Suppressor macrophage treated with lipopolysaccharide for 4 hours (primary cell): ENCODE measurements around the gene MRPL21.
"Not testable (repeated sequence)": the region's sequence is repeated elsewhere in the genome, so short reads cannot be mapped to it uniquely, and the experiment has no call there.

Experiments used
- DNase-seq: peaks from one replicate; pipeline ENCODE4 v3.0.0-alpha.2; 2020

MRPL21 gene

DNA sequence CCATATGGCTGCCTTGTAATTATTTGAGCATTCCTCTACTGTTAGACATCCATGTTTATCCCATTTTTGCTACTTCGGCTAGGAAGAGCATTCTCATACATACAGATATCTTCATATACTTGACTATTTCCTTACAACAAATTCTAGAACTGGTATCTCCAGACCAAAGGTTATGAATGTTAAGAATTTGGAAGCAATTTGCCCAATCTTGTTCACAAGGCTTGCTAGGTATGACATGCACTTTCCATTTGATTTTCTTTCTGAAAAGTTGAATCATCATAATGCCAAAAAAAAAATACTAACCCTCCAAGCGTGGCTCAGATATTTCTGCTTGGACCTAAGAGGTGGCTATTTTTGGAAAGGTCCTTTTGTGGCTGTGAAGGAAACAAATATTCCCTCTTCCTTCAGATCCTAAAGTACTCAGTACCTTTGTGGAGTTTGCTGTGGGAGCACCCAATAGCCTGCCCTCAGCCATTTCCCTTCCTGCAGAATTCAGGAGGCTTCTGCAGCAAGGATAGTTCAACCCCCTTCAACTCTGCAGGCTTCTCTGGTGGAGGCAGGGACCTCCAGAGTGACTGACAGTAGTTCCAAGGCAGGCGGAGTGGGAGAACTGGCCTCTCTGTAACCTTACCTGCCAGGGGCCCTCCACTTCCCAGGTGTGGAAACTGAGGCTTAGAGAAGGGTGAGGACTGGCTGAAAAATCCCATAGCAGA, 39.9 kb downstream of the MRPL21 start:
- DNase-seq, result no peak

DNA sequence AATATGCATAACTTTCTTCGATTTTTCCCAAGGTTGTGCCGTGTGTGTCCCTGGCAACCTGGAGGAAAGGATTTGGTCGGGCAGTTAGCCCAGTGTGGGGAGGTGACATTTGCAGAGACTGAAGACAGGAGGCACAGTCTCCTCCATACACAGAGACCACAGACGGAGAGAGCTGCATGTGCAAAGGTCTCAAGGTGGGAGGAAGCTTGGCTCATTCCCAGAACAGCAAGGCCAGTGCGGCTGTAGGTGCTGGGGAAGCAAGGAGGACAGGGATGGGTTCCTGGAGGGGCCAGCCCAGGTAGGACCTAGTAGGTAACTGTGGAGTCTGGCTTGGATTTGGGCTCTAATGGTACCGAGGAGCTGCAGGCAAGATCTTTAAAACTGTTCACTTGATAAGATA, 41.2 kb downstream of the MRPL21 start:
- no peak for DNase-seq

DNA sequence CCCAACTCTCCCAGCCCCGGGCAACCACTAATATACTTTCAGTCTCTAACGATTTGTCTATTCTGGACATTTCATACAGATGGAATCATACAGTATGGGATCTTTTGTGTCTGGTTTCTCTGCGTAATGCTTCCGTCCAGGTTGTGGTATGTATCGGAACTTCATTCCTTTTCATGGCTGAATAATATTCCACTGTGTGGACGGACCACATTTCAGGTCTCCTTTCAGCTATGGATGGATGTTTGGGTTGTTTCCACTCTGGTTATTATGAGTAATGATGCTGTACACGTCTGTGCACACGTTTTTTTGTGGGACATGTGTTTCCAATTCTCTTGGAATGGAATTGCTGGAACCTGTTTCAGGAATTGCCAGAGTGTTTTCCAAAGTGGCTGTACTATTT, 44.5 kb downstream of the MRPL21 start:
- no peak for DNase-seq

DNA sequence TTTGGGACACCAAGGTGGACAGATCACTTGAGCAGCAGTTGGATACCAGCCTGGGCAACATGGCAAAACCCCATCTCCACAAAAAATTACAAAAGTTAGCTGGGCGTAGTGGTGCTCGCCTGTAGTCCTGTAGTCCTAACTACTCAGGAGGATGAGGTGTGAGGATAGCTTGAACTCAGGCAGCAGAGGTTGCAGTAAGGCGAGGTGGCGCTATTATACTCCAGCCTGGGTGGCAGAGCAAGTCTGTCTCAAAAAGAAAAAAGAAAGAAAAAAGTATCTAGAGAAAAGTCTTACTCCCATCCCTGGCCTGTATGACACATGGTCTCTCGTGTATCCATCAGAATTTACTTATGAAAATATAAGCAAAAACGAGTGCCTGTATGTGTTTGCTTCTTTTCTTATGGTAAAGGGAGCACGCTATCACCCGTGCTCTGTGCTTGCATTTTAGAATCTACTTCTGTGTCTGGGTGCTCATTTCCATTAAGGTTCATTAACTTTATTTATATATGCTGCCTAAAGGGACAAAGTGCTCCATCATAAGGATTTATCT, 46.5 kb downstream of the MRPL21 start:
- no peak for DNase-seq

DNA sequence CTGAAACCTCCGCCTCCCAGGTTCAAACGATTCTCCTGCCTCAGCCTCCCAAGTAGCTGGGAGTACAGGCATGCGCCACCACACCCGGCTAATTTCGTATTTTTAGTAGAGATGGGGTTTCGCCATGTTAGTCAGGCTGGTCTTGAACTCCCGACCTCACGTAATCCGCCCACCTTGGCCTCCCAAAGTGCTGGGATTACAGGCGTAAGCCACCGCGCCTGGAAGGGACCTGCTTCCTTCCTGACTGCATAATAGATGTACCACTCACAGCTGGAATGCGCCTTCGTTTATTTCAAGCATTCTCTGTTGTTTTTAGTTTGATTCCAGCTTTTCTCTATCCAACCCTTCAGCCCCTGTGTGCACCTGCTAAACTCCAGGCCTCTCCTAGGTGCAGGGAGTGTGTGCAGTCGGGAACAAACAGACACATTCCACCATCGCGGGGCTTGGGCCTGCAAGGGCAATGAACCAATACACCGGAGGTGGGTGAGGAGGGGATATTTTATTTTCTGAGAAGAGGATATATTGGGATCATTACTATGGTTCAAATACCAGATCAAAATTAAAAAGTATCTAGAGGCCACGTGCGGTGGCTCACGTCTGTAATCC, 47.1 kb downstream of the MRPL21 start:
- not testable (repeated sequence) for DNase-seq

DNA sequence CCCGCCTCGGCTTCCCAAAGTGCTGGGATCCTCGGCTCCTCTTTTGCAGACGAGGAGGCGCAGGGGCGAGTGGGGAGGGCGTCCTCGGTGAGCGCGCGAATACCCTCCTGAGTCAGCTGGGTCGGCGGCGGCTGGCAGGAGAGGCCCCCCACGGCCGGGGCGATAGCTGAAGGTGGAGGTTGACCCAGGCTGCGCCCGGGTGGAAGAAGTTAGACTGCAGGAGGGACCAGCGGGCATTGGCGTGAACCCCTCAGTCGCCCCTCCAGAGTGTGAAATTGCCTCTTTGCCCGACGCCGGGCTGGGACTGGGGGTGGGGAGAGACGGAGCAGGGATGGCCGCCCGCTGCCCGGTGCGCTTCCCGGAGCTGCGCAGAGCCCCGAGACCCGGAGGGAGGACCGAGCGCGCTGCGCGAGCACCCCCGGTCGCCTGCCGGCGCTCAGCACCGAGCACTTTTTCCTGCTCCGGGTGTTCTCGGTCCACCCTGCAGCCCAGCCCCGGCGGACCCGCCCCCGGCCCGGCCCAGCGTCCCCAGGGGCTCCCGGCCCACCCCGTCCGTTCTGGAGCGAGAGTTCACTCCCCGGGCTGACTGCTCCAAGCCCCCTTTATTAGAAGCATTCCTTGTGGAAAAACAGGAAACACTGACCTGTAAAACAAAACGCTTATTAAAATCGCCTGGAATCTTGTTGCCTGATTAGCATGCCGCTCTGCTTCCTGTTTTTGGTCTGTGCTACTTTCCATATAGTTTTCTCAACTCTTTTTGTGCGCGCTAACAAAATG, 48.2 kb downstream of the MRPL21 start:
- peak; percentile 58 for DNase-seq

DNA sequence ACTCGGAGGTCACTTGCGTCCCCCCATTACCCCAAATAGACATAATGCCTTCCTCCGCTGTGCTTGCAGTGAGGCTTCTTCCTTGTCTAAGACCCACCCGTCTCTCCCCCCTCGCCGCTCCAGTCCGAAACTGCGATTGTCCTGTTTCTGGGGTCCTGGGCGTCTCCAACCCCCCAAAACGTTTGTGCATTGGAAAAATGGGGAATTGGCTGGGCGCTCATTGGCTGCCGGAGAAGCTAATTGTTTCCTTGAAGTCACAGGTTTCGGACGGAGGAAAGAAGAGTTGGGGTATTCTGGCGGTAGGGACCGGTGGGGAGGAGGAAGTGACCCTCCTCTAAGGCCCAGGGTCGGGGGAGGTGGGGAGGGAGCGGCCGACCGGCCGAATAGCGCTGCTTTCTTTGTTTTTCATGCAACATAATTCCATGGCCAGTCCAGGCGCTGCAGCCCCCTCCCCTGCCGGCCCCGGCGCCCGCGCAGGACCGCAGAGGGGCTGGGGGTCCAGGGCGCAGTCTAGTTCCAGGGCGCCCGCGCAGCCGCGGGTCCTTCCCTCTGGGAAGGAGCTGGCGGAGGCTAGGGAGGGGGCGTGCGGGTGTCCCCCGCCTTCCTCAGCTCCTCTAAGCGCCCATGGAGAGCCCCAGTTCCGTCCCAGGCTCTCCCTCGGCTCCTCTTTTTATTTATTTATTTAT, 49.2 kb downstream of the MRPL21 start:
- no peak for DNase-seq

DNA sequence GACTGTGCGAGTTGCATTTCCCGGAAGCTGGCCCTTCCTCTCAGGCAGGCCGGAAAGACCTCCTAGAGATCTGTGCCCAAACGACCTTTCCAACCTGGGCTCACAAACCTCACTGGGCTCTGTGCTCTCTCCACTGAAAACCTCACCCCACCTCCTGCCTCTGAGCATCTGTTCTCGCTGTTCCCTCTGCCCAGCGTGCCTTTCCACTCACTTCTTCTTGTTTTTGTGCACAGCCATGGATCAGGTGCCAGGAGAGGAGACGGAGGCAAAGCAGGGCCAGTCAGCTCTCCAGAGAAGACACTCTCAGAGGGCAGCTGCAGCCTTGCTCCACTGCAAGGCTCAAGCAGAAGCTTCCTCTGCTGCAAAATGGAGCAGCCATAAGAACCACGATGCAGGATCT, 51.0 kb downstream of the MRPL21 start:
- DNase-seq, result no peak

DNA sequence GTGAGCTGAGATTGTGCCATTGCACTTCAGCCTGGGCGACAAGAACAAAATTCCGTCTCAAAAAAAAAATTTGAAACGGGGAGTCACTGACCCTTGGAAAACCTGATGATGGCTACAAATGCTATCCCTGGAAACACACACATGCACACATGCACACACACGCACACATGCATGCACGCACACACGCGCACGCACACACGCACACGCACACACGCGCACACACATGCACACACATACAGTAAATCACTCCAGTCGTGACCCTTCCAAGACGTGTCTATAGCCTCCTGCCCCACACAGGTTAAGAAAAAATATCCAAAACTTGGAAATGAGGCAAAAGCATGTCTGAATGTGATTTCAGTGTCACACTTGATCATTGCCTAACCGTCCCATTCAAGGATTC, 55.2 kb downstream of the MRPL21 start:
- DNase-seq, result no peak

DNA sequence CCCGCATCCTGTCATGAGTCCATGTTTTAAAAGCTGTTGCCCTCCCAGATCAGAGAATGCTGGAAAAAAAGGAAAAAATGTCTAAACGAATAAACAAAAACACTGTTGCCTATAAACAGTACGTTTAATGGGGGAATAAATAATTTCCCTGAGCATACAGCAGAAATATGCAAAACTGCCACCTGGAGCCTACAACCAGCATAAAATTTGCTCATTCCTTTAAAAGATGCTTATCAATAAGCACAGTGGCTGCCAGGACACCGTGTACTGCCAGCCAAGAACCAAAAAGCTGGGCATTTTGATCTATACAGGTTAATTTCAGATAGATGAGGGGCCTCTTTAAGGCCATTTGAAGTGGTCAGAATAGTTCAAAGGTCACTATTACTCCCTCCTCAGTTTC, 56.2 kb downstream of the MRPL21 start:
- no peak for DNase-seq

DNA sequence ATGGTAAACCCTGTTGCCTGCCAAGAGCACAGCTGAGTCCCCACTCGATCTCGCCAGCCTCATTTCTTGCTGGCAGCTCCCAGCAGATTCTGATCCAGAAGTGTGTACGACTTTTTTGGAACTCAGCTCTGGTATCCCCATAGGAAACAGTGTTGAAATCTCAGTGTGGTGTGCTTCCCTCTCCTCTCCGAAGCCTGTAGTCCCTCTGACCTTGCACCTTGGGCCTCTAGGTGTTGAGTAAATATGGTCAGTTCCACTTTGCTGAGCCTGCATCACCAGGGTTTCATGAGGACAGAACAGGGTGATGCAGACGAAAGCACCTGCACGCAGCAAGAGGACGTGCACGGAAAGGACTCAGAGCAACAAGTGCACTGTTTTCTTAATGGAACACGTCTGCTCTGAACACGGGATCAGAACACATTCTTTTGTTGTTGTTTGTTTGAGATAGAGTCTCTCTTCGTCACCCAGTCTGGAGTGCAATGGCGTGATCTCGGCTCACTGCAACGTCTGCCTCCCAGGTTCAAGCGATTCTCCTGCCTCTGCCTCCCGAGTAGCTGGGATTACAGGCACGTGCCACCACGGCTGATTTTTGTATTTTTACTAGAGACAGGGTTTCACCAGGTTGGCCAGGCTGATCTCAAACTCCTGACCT, 58.2 kb downstream of the MRPL21 start:
- no peak for DNase-seq

DNA sequence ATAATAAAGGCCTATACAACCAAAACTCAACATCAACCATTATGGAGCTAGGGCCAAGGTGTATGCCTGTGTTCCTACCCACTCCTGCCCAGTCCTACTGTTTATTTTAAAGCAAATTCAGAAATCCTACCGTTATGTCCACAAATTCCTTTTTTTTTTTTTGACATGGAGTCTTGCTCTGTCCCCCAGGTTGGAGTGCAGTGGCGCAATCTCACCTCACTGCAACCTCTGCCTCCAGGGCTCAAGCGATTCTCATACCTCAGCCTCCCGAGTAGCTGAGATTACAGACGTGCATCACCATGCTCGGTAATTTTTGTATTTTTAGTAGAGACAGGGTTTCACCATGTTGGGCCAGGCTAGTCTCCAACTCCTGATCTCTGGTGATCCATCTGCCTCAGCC, 58.8 kb downstream of the MRPL21 start:
- DNase-seq, result no peak

DNA sequence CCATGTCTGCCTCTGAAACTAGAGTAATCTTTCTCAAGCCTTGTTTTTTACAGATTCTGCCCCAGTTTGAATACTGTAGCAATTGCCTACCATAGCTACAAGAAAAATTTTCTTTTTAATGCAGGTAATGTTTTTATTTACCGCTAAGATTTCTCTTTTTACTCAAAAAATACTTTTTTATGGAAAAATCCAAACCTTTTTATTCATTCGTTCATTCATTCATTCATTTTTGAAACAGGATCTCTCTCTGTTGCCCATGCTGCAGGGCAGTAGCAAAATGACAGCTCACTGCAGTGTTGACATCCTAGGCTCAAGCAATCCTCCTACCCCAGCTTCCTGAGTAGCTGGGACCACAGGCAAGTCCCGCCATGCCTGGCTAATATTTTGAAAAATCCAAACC, 59.3 kb downstream of the MRPL21 start:
- DNase-seq, result no peak

DNA sequence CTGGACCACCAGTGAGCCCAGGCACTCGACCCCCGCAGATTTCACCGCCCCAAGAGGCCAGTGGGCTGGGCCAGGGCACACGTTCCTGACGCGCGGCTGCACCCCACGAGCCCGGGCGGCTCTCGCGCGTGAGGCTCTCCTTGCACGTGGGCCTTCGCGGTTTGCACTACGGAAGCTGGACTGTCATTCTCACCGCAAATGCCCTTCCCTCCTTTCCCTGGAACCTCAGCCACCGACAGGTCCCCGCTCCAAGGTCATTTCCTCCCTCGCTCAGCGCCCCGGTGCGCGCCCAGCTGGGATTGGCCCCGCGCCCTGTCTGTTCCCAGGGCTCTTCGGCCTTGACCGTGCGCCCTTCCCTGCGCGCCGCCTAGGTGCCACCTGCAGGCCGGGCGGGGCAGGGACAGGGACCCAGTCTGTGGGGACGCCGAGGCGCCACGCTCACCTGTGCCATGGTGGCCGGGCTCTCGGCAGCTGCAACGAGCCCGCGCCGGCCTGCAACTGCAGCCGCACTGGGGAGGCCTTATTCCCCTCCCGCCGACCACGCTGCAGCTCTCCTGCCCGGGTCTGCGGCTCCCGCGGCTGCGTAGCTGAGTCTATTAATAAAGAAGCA, 59.8 kb downstream of the MRPL21 start:
- peak; percentile 32 for DNase-seq

DNA sequence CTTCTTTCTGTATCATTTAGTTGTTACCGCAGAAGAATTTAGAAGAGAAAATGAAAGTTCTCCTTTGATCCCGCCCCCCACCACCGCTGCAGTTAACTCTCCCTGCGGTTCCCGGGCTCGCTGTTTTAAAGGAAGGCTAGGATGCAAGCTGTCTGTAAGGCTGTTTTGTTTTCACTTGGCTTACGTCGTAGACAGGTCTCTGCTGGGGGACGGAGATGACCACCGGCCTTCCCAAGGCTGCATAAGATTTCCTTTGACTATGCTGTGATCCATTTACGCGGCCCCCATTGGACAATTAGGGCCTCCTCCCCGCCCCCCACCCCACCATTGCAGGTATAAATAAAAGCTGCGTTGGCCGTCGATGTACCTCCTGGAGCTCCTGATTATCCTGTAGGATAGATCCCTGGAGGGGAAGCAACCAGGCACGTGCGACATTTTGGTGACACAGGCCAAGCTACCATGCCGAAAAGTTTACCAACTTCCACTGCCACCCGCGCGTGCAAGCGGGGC, 60.5 kb downstream of the MRPL21 start:
- DNase-seq, result peak; percentile 81

DNA sequence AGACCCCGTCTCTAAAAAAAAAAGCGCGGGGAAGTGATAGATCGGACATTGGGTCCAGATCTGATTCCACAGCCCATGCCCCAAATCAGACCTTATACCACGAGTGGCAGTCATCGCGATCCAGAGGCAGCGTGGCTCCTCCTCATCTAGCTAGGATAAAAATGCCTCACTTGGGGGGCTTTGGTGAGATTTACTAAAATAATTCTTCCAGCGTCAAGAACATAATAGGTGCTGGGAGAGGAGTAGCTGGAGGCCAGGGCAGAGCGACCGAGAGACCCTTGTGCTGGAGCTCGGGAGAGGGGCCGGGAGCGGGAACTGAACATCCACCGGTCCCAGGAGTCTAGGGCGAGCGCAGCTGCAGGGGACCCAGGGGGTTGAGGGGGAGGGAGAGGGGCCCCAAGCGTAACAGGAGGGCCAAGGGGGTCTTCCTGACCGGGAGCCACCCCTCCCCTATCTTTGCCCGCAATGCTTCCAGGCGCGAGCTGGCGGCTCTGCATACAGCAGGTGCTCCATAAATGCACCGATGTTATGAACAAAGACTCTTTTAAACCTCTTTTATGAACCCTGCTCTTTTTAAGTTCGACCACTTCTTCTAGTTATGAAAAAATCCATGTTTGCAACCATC, 61.1 kb downstream of the MRPL21 start:
- DNase-seq, result no peak

DNA sequence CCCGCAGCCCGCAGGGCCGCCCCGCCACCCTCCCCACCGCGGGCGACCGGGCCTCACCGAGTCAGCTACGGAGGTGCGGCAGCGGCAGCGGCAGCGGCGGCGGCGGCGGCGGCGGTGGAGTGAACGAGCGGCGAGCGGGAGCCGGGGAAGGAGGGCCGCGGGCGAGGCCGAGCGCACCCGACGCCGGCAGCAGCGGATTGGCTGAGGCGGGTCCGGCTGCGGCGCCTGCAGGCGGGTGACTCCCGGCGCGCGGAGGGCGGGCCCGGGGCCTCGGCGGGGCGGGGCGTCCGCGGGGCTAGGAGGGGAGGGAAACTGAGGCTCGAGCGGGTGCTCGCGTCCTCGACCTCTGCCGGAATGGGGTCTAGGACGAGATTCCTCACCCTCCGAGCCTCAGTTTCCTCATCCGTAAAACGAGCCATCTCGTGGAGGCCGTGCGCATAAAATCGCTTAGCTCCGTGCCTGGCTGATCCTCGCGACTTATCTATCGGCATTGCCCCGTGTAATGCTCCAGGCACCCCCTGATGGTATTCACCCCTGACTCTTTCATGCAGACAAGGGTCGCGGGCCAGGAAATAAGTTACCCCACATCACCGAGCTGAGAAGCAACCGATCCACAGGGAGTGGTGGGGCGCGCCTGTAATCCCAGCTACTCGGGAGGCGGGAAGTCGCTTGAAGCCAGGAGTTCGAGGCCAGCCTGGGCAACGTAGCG, 61.8 kb downstream of the MRPL21 start, which contains the start of gene CPT1A:
CPT1A (minus strand) TSS at position 199 of the 709 bp plus-strand sequence. CDS start 26,442 bp downstream, outside the sequence.
- DNase-seq, result peak; percentile 85
